Epidermal melanocyte (primary cell): ENCODE measurements around the gene C1QTNF4.
"Not testable (repeated sequence)": the region's sequence is repeated elsewhere in the genome, so short reads cannot be mapped to it uniquely, and the experiment has no call there.

Experiments used
- DNase-seq: peaks from one replicate; pipeline ENCODE4 v3.0.0; 2011; ENCODE audit warnings: low spot score; ENCODE audit not compliant: insufficient read length

C1QTNF4 gene

DNA sequence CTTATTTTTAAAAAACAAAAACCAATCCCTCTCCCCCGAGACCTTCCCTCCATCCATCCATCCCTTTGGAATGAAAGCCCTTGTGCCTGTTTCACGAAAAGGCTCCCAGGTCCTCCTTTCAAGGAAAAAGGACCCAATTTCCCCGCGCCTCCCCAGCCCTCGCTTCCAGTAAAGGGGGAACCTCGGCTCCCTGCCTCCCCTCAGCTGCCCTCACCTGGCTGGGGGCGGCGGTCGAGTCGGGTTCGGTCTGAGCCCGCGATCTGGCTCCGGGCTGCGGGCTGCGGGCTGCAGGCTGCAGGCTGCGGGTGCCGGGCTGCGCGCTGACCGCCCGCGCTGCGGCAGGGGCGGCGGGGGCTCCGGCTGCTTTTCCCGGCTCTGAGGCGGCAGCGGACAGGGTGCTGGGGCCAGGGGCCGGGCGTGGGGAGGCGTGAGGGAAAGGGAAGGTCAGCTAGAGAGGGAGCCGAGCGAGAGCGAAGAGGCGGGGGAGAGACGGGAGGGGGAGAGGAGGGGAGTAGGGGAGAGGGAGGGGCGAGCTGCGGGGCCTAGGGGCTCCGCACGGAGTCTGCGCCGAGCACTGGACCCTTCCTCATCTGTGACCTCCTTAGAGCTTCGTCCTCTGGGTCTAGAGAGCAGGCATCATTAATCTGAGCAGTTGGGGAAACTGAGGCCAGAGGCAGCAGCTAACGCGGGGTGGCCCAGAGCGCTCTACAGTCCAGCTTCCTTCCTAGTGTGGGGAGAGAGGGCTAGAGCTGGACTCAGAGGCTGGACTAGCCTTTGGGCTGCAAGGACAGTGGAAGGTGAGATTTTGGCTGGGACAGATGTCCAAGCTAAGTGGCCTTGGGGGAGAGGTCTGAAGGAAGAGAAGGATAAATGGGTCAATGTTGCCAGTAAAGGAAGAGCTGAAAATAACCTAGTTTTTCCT, at the start of gene C1QTNF4:
Gene C1QTNF4, minus strand, starts transcription at position 478 of the 922 bp plus-strand sequence. CDS start 3,601 bp downstream, outside the sequence.
- no peak for DNase-seq

DNA sequence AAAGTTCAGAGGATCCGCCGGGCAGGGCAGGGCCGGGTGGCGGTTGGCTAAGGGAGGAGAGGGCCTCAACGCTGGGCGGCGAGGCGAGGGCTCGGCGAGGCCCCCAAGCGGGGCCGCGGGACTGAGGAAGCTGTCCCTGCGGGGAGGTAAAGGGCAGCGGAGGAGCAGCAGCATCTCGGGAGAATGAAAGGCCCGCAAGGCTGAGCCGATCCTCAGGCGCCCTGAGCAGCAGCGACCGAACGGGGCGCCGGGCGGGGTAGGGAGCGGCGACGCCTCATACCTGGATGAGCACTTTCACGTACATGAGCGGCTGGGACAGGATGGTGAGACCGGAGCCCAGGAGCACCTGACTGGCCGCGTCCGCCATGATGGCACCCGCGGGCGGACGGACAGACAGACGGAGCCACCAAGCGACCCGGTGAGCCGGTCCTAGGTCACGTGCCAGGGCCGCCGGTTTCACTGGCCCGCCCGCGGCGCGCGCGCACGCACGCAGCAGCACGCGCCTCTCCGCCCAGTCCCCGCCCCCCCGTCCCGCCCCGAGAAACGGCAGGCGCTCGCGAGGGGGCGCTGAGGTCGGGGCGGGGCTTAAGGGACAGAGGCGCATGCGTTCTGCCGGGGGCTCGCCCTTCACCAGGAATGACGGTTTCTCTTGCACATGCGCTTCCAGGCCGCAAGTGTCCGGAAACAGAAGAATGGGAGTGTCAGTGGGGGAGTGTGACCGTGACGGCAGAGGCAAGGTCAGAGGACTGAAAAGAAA, 48.1 kb upstream of the C1QTNF4 start, which contains the start of gene MTCH2:
Gene MTCH2, minus strand, starts transcription at position 461 of the 757 bp plus-strand sequence. Its CDS starts 94 bp downstream, at position 367.
- DNase-seq, result peak; percentile 95

DNA sequence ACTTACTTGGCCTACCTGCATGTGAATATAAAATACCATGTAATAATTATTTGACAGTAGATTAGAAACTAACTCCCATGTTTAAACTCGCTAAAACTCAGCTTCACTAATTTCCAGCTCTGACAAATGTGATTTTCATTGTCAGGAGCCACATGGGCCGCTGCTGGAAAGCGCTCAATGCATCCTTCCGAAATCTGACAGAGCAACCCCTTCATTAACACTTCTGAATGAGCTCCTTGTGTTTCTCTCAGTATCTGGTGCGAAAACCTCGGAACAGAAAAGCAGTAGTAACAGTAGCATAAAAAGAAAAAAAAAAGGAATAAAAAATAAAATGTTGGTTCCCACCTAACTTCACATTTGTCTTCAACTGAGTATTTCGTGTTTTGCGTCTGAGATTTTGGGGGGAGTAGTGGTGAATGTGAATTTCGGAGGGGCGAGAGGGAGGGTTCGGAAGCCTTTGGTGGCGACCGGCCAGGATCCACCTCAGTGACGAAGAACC, 47.4 kb upstream of the C1QTNF4 start:
- no peak for DNase-seq

DNA sequence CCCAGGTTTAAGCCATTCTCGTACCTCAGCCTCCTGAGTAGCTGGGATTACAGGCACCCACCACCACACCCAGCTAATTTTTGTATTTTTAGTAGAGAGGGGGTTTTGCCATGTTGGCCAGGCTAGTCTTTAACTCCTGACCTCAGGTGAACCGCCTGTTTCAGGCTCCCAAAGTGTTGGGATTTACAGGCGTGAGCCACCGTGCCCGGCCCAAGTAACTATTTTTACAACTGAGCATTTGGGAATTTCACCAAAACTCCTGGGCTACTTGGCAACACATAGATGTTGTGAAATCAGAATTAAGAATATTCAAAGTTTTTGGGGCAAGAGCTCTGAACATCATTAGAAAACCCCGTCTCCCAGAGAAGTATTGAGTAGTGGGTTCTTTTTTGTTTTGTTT, 46.3 kb upstream of the C1QTNF4 start:
- not testable (repeated sequence) for DNase-seq

DNA sequence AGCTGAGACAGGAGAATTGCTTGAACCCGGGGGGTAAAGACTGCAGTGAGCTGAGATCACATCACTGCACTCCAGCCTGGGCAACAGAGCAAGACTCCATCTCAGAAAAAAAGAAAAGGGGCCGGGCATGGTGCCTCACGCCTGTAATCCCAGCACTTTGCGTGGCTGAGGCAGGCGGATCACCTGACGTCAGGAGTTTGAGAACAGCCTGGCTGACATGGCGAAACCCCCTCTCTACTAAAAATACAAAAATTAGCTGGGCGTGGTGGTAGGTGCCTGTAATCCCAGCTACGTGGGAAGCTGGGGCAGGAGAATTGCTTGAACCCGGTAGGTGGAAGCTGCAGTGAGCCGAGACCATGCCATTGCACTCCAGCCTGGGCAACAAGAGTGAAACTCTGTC, 42.1 kb upstream of the C1QTNF4 start:
- not testable (repeated sequence) for DNase-seq

DNA sequence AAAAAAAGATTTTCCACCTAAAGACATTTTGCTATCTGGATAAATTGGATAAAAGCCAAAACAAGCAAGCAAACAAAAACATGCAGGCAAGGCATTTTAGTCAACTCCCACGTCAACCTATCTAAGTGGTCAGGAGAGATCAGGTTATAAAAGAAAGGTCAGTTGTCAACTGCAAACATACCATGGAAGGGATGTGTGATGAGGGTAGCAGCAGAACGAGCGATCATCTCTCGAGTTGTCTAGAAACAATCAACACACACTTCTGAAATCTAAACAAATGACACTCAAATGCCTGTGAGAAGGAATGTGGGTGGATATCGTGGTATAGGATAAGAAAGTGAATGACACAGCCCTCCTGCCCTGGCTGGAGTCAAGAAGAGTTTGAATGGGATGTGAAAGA, 37.3 kb upstream of the C1QTNF4 start:
- no peak for DNase-seq

DNA sequence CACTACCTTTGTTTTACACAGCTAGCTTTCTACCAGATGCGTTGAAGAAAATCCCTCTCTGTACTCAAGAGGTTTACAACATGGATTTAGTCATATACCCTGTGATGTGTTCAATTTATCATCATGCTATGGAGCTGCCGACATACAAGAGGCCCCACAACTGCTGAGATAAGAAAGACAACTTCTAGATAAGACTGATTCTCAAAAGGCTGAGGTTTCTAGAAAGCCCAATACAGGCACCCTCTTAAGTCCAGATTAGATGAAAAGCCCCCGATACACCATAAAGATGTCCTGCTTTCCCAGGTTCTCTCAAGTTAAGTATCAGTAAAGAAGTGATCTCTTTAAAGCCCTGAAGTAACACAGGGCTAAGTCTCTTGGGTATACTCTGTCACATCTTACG, 33.8 kb upstream of the C1QTNF4 start:
- no peak for DNase-seq

DNA sequence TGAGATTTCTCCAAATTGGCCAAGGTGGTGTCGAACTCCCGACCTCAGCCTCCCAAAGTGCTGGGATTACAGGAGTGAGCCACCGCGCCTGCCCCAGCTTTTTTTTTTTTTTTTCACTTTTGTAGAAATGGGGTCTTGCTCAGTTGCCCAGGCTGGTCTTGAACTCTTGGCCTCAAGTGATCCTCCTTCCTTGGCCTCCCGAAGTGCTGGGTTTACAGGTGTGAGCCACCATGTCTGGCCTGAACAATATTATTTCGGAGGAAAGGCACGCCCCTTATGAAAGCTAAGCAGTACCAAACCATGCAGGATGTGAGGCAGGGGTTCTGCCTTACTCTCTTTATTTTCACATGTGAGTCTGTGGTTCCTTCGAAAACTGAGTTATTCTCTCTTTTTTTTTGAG, 32.0 kb upstream of the C1QTNF4 start:
- DNase-seq, result no peak

DNA sequence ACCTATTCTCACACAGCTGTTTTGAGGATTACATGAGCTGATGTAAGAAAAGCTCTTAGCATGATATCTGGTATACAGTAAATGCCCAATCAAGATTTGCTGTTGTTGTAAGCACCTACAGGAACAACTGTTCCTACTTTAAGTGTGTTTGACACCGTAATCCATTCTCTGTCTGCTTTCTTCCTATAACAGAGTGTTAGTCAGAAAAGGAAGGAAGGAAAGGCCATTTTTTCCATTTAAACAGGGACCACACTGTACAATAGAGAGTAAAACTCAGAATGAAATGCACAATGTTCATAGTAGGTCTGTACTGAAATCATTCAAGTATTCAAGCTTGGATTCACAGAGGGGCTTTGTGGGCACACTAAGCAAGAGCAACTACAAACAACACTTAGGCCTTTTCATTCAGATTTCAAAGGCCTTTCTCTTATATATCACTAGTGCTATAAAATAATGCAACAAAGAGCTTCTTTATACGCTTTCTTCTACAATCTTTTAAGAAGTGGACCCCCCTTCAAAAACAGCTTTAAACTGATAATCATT, 26.7 kb upstream of the C1QTNF4 start:
- DNase-seq, result peak; percentile 50

DNA sequence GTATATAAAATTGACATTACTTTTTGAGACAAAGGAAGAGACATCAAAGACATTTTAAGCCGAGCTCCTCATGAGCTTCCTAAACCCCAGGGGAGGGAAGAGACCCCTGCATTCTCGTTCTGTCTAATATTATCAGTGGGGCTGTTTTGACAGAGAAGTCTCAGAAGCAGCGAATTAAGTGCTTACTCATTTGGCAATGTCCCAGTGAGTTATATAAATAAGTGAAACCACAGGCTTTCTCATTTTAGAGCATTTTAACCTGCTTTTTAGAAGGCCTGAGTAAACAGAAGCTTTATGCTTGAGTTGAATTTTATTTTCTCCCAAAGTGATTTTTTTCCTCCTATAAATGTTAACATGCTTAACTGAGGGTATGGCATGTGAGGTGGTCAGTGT, 23.2 kb upstream of the C1QTNF4 start:
- no peak for DNase-seq

DNA sequence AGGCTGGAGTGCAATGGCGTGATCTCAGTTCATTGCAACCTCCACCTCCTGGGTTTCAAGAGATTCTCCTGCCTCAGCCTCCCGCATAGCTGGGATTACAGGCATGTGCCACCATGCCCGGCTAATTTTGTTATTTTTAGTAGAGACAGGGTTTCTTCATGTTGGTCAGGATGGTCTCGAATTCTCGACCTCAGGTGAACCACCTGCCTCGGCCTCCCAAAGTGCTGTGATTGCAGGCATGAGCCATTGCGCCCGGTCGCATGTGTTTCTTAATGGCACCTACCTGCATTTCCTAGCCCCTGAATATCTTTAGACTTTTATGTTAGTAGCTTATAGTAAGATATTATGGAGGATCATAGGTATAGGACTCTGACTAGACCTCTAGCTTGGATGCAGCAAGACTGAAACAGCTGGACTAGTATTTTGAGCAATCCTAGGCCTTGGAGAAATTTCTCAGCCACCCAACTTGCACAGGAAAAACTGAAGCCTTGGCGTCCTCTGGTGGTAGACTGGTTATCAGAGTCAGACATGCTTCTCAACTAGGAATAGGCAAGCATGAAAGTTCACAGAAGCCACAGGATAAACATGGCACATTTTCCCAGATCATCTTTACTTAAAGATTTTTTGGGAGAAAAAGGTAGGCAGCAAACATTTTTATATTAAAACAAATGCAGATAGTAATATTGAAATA, 22.7 kb upstream of the C1QTNF4 start:
- peak; percentile 72 for DNase-seq

DNA sequence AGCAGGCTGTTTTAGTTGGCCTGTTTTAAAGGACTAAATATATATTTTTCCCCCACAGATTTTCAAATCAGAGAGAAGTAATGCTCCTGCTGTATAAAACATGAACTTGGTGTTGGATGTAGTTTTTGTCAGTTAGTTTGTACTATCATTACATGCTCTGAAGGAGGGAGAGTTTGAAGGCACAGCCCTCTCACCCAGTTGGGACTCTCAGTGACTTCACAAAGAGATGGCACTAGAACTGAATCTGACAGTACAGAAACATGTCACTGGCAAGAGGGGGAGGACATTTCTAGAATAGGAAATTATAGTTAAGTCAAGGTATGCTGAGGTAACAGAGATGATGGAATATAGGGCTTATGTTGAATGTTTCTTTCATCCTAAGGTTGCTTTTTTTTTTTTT, 21.0 kb upstream of the C1QTNF4 start:
- DNase-seq, result no peak

DNA sequence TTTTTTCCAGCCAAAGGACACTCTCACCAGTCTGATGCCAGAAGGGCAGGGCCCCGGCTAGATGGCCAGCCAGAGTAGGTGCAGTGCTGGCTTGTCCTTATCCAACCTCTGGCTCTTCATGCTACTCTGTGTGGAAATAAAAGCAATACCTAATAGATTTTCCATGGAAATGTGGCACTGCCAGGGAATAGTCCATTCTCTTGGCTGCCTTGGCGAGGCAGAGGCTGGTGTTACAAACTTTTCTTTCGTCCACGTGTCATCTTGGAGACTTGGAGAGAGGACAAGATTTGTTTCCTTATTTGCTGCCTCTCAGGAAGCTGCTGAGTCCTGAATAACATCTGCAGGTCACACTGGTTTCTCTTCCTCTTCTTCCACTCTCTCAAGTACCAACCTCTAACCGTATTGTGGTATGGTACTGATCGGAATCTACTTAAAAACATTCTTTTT, 17.2 kb upstream of the C1QTNF4 start:
- DNase-seq, result no peak

DNA sequence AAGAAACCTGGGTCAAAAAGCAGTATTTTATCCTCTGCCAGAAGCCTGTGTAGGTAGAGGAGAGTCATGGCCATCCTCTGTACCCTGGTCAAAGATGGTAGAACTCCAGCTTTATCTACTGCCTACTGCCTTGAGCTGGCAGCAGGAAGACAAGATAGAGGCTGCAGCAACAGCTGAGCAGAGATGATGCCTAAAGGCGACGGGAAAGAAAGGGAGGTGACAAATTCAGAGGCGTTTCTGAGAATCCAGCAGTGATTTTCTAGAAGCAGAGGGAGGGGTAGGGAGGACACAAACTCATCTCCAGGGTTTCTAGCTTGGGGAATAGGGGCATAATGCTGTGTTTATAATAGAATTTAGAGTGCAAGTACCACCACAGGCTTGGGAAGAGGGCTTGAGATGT, 15.5 kb upstream of the C1QTNF4 start:
- DNase-seq, result no peak

DNA sequence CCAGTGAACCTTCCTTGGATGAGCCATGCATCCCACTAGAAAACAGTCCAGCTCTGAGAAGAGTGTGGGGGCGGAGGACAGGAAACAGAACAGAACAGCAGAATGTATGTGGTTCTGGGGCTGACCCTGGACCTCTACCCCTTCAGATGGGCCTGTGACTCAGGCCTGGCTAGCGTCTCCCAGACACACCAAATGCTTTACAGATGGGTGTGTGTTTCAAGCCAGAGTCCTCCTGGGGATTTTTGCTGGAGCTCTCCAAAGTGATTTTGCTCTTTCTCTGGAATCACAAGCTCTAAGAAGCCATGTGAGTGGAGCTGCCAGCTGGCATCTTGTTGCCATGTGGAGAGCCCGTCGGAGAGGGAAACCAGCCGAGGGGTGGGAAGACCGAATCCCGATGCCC, 13.2 kb upstream of the C1QTNF4 start:
- DNase-seq, result peak; percentile 48

DNA sequence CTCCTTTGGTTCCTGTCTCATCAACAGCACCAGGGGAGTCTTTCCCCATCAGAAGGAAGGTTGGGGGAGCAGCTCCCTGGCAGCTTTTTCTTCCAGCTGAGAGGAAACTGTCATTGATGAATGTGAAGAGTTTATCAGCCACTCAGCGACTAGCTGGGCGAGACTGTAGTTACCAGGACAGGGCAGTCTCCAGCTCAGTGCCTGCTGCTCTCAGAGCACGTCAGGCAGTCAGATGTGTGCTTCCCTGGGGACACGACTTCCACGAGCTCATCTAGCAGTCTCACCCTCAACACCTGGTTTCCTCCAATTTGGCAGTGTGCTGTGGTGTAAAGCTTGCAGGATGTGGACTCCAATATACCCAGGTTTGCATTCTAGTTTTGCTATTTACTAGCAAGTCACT, 12.5 kb upstream of the C1QTNF4 start:
- no peak for DNase-seq

DNA sequence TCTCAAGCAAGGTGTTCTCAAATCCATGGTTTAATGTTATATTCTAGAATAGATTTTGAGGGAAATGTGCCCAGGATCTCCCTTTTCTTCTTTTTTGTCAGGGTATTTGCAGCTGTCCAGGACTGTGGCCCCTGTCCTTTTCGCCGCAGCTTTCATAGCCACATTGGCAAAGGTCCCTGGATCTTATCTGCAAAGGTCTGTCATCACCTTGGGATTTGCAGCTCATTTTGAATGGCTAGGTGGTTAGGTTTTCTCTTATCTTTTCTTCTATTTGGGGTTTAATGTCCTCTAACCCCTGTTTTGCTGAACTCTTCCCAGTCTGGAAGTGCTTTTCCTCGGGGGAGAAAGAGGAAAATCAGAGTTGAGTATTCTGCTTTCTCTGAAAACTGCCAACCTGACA, 11.7 kb upstream of the C1QTNF4 start:
- DNase-seq, result no peak

DNA sequence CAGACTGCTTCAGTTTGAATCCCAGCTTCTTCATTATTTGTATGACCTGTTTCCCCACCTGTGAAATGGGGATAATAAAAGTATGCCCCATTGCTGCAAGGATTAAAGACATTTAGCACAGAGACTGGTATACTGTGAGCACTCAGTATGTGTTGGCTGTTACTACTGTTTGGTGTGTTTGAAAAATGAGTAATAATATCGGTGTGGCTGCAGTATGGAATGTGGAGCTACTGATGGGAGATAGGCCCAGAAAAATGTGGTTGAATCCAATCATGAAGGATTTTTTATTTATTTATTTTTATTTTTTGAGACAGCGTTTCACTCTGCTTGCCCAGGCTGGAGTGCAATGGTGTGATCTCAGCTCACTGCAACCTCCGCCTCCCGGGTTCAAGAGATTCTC, 9.1 kb upstream of the C1QTNF4 start:
- DNase-seq, result no peak

DNA sequence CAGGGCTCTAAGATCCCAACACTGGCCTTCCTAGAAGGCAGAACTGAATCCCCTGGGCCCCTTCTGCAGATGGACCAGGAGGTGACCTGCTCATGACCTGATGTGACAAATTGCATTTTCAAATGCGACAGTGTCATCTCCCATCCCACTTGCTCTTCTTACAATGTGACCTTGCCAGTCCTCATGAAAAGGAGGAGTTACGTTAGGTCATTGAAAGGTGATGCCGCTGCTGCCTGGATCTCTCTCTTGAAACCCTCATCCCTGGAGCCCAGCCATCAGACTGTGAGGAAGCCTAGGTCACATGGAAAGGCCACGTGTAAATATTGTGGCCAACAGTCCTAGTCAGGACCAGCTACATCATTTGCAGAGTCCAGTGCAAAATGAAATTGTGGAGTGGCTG, 5.7 kb upstream of the C1QTNF4 start:
- DNase-seq, result no peak

DNA sequence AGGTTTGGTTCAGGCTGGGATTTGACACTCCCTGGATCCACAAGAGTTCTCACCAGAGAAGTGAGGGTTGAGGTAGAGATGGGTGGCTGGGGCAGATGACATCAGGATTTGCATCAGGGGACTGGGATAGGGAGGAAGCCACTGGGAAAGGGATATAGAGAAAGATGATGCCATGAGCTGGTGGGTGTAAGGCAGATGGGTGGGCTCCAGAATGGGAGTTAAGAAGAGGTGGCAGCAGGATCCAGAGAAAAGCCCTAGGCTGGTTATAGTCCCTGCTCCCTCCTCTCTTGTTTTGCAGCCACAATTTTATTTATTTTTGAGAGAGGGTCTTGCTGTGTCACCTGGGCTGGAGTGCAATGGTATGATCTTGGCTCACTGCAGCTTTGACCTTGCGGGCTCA, 1.8 kb upstream of the C1QTNF4 start:
- no peak for DNase-seq

DNA sequence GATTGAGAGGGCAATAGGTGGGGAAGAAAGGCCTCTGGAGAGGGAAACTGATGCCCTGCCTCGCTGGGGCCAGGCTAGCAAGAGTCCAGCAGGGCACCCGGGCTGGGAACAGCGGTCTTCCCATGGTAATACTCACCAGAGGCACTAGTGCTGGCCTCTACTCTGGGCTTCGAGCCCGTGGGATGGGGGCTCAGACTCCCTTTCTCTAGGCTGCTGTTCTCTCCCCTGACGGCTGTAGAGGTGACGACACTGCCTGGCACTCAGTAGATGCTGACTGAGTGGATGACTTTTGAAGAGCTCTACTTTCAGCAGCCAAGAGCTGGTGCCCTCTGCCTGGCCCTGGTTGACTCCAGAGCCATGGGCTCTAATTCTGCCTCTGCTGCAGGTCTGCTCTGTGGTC, 818 bp upstream of the C1QTNF4 start:
- no peak for DNase-seq
